Liver (tissue), 9 donors: Measurements from ENCODE around the gene EVC. TPM values are rescaled to one million over a fixed set of nuclear protein-coding genes. Genes with fewer than 3 reads are reported as not detected.

Experiments used
- DNase-seq: peaks from one replicate; pipeline ENCODE4 v3.0.0-alpha.2; 2017; ENCODE audit warnings: low spot score
- H3K27ac ChIP-seq, 2 donors: one replicate each; pipeline ENCODE4 v1.7.0; 2013; ENCODE audit warnings: inconsistent platforms in 2 of 2, low read length in 2 of 2, control low read depth in 1 of 2, low read depth in 1 of 2, mild to moderate bottlenecking in 1 of 2
- H3K27me3 ChIP-seq, 4 donors: one replicate each; pipeline versions ENCODE4 v1.6.1 to v1.7.0; 2013; ENCODE audit warnings: low read length in 3 of 4, inconsistent platforms in 1 of 4, mild to moderate bottlenecking in 1 of 4, moderate library complexity in 1 of 4; ENCODE audit not compliant: control insufficient read depth in 4 of 4, insufficient read depth in 4 of 4
- H3K36me3 ChIP-seq, 4 donors: one replicate each; pipeline versions ENCODE4 v1.6.1 to v1.7.0; 2013; ENCODE audit warnings: low read length in 3 of 4, mild to moderate bottlenecking in 3 of 4, low read depth in 1 of 4, moderate library complexity in 1 of 4; ENCODE audit not compliant: control insufficient read depth in 4 of 4, insufficient read depth in 3 of 4
- H3K4me1 ChIP-seq, 4 donors: one replicate each; pipeline versions ENCODE4 v1.6.1 to v1.7.0; 2013; ENCODE audit warnings: low read length in 3 of 4, mild to moderate bottlenecking in 3 of 4, moderate library complexity in 1 of 4; ENCODE audit not compliant: control insufficient read depth in 4 of 4, insufficient read depth in 4 of 4
- H3K4me3 ChIP-seq, 3 donors: one replicate each; pipeline versions ENCODE4 v1.6.1 to v1.7.0; 2013; ENCODE audit warnings: low read length in 3 of 3, control low read depth in 1 of 3, low read depth in 1 of 3, mild to moderate bottlenecking in 1 of 3
- H3K9ac ChIP-seq, 2 donors: one replicate each; pipeline ENCODE4 v1.7.0; 2013; ENCODE audit warnings: low read length in 2 of 2, mild to moderate bottlenecking in 2 of 2, moderate library complexity in 2 of 2, control low read depth in 1 of 2, low read depth in 1 of 2
- H3K9me3 ChIP-seq, 4 donors: one replicate each; pipeline versions ENCODE4 v1.6.1 to v1.7.0; 2013; ENCODE audit warnings: low read length in 3 of 4; ENCODE audit not compliant: control insufficient read depth in 4 of 4
- ATF3 ChIP-seq: IDR thresholded peaks from 2 replicates; pipeline ENCODE4 v1.6.1; 2016; ENCODE audit warnings: antibody characterized with exemption
- EGR1 ChIP-seq, 2 donors: IDR thresholded peaks; 2 replicates each; pipeline ENCODE4 v1.6.1; 2016 to 2018; ENCODE audit warnings: antibody characterized with exemption in 2 of 2, low read depth in 2 of 2
- FOXA1 ChIP-seq: IDR thresholded peaks from 2 replicates; pipeline ENCODE4 v1.6.1; 2016; ENCODE audit warnings: antibody characterized with exemption
- FOXA2 ChIP-seq: IDR thresholded peaks from 2 replicates; pipeline ENCODE4 v1.6.1; 2016; ENCODE audit warnings: antibody characterized with exemption
- GABPA ChIP-seq, 2 donors: IDR thresholded peaks in 1 of 2; conservative IDR thresholded peaks in 1 of 2; 2 replicates each; pipeline ENCODE4 v1.6.1; 2016; ENCODE audit warnings: antibody characterized with exemption in 2 of 2, mild to moderate bottlenecking in 1 of 2, moderate library complexity in 1 of 2
- HNF4A ChIP-seq, 2 donors: conservative IDR thresholded peaks; 2 replicates each; pipeline ENCODE4 v1.6.1; 2016; ENCODE audit warnings: antibody characterized with exemption in 2 of 2, mild to moderate bottlenecking in 2 of 2
- RAD21 ChIP-seq, 2 donors: IDR thresholded peaks; 2 replicates each; pipeline ENCODE4 v1.6.1; 2016; ENCODE audit warnings: antibody characterized with exemption in 2 of 2, mild to moderate bottlenecking in 2 of 2
- REST ChIP-seq: IDR thresholded peaks from 2 replicates; pipeline ENCODE4 v1.6.1; 2016; ENCODE audit warnings: antibody characterized with exemption, mild to moderate bottlenecking
- TAF1 ChIP-seq: conservative IDR thresholded peaks from 2 replicates; pipeline ENCODE4 v1.6.1; 2016; ENCODE audit warnings: antibody characterized with exemption, mild to moderate bottlenecking
- WGBS: extraction: QIAGEN DNeasy Blood & Tissue Kit; methylation state at CpG from one replicate; pipeline ENCODE4 v1.1.7; 2013; 5-methylcytosine and 5-hydroxymethylcytosine counted together
- polyA plus RNA-seq, 2 donors: library from polyadenylated mRNA; stranded (reverse) in 1 of 2; unstranded in 1 of 2; fragments of 200-250 nt in 1 of 2; fragments of >200 nt in 1 of 2; fragmentation: Nextera tagmentation in 1 of 2; extraction: Ambion mirVana in 1 of 2; gene quantifications; one replicate each; pipeline versions ENCODE4 v1.2.1 to v1.2.3, GENCODE V29; 2013 to 2015
- total RNA-seq, 2 donors: library from RNA; depleted of rRNA; stranded (reverse); fragments of >200 nt; gene quantifications; one replicate each; pipeline ENCODE4 v1.2.3, GENCODE V29; 2014
- TF ChIP-seq, protein P1 (sequence below): fragments of 150-350 bp; IDR thresholded peaks from 2 replicates; pipeline ENCODE4 v1.5.1; 2017; ENCODE audit warnings: improper control_type of control experiment, low read depth, low read length; ENCODE audit not compliant: missing input control
- TF ChIP-seq, protein P2 (sequence below): IDR thresholded peaks from 2 replicates; pipeline ENCODE4 v1.6.1; 2016; ENCODE audit warnings: antibody characterized with exemption
- TF ChIP-seq, protein P3 (sequence below): IDR thresholded peaks from 2 replicates; pipeline ENCODE4 v1.6.1; 2016; ENCODE audit warnings: antibody characterized with exemption
- donor health status: healthy.
- donor health status: healthy.
- donor health status: healthy.
- donor health status: healthy.
- donor health status: healthy.

EVC gene
- total and polyA plus RNA-seq, 4 donors = 0.76 to 10.9 (median 3.2) TPM

DNA sequence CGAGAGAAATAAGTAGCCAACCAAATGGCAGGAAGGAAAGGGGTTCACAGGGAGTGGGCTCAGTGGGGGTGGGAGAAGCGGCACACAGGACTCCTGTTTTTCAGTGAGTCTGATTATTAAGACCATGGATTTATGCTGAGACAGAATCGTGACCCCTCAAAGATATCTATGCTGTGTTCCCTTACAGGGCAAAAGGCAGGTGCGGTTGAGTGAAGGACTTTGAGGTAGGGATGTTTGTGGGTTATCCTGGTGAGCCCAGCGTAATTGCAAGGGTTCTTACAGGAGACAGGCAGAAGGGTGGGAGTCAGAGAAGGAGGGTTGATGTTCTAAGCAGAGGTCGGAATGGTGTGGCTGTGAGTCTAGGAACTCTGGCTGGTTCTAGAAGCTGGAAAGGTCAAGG is 73.0 kb downstream of the EVC start:
- WGBS = 90% methylated on average over 6 of the region's 6 CpGs
- no peak for TF ChIP-seq FOXA1
- TF ChIP-seq ATF3 = no peak
- TF ChIP-seq GABPA (IDR thresholded peaks at IDR 0.05 in 1 of 2, conservative IDR thresholded peaks at IDR 0.05 in 1 of 2) = no peak
- TF ChIP-seq HNF4A (conservative IDR thresholded peaks at IDR 0.05) = no peak
- TF ChIP-seq EGR1 (IDR thresholded peaks at IDR 0.05; ENCODE audit: low read depth in 2 of 2) = no peak
- no peak for TF ChIP-seq REST
- TF ChIP-seq, protein P1, sequence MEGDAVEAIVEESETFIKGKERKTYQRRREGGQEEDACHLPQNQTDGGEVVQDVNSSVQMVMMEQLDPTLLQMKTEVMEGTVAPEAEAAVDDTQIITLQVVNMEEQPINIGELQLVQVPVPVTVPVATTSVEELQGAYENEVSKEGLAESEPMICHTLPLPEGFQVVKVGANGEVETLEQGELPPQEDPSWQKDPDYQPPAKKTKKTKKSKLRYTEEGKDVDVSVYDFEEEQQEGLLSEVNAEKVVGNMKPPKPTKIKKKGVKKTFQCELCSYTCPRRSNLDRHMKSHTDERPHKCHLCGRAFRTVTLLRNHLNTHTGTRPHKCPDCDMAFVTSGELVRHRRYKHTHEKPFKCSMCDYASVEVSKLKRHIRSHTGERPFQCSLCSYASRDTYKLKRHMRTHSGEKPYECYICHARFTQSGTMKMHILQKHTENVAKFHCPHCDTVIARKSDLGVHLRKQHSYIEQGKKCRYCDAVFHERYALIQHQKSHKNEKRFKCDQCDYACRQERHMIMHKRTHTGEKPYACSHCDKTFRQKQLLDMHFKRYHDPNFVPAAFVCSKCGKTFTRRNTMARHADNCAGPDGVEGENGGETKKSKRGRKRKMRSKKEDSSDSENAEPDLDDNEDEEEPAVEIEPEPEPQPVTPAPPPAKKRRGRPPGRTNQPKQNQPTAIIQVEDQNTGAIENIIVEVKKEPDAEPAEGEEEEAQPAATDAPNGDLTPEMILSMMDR = no peak
- no peak for TF ChIP-seq FOXA2
- DNase-seq = no peak

DNA sequence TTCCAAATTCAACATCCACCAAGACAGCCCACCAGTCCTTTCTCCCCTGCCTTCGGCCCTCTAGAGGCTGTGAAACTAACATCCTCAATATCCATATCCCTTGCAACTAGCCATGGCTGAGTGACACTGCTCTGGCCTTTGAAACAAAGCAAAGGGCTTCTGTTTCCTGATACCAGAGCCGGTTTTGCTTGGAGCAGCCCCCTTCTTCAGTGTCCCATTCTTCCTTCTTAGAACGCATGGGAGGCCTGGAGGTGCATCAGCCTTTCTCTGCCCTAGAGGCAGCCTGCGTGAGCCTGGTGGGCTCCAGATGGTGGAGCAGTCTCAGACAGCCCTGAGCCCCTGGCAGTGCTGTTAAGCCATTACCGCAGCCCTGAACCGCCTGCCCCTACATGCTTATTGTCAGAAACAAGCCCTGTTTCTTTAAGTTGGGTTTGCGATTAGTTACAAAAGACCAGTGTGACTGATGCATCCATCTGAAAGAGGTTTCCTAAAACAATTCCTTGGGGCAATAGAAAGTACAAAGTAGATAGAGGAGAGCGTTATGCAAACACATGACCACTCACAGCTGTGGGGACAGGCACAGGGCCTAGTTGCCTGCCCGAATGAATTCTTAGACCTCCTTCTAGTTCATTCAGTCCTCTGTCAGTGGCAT is 74.1 kb downstream of the EVC start:
- no peak for TF ChIP-seq TAF1
- Histone ChIP-seq H3K4me1 (no peaks in the 10 kb centered on the region), H3K9ac (no peak overlapping the region), H3K4me3 (no peak overlapping the region), H3K9me3 (no peaks in the 10 kb centered on the region), H3K27me3 (no peaks in the 10 kb centered on the region), H3K36me3 (peaks cover 0 to 11% (median 2%) of the 10 kb centered on the region in 4 donors), H3K27ac (no peak overlapping the region)
- DNase-seq = no peak
- 90% methylated on average over 9 of the region's 9 CpGs for WGBS

More for the DNA sequence above, 73.0 kb downstream of the EVC start:
- H3K27ac ChIP-seq = no peak overlapping the region
- no peaks in the 10 kb centered on the region for H3K4me1 ChIP-seq
- no peak overlapping the region for H3K9ac ChIP-seq
- no peaks in the 10 kb centered on the region for H3K27me3 ChIP-seq
- H3K36me3 ChIP-seq = peaks cover 0 to 11% (median 2%) of the 10 kb centered on the region in 4 donors
- no peaks in the 10 kb centered on the region for H3K9me3 ChIP-seq
- H3K4me3 ChIP-seq = no peak overlapping the region

DNA sequence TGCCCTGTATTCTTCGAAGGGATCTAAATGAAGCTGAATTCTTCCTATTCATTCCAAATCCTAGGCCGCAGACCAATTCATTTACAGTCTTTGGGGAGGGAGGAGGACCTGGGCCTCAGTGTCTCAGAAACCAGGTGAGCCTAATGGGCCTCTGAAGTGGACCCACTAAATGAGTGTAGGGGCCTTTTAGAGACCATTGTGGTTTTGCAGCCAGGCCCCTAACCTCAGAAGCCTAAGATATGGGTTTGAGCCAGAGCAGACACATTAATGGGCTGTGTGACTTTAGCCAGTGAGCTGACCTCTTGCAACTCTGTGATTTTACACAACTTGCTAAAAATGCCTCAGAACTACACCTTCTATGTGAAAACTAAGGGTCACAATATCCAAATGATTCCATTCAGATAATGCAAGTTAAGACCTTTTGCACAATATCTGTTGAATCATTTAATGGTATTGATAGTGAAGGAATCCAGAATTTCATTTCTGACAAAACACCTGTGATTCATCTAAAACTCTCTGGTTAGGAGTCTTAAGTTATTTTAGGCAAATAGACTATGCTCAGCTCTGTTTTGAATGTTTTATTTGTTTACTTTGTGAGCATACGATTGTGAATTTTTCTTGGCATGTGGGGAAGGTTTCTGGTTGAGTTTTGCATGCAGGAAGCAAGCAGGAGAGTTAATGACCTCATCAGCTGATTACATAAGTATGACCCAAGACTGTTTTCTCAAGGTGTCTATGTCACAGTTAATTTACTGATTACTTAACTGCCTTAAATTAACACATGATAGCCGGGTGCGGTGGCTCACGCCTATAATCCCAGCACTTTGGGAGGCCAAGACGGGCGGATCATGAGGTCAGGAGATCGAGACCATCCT is 75.0 kb downstream of the EVC start:
- H3K9me3 ChIP-seq = no peaks in the 10 kb centered on the region
- H3K4me1 ChIP-seq = no peaks in the 10 kb centered on the region
- no peak overlapping the region for H3K9ac ChIP-seq
- no peaks in the 10 kb centered on the region for H3K27me3 ChIP-seq
- WGBS = 76% methylated on average over 9 of the region's 9 CpGs
- TF ChIP-seq HNF4A (conservative IDR thresholded peaks at IDR 0.05) (no peak), TAF1 (no peak), GABPA (IDR thresholded peaks at IDR 0.05 in 1 of 2, conservative IDR thresholded peaks at IDR 0.05 in 1 of 2) (no peak), EGR1 (IDR thresholded peaks at IDR 0.05; ENCODE audit: low read depth in 2 of 2) (no peak), RAD21 (IDR thresholded peaks at IDR 0.05) (no peak)
- TF ChIP-seq, protein P2, sequence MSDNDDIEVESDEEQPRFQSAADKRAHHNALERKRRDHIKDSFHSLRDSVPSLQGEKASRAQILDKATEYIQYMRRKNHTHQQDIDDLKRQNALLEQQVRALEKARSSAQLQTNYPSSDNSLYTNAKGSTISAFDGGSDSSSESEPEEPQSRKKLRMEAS = no peak
- TF ChIP-seq, protein P3, sequence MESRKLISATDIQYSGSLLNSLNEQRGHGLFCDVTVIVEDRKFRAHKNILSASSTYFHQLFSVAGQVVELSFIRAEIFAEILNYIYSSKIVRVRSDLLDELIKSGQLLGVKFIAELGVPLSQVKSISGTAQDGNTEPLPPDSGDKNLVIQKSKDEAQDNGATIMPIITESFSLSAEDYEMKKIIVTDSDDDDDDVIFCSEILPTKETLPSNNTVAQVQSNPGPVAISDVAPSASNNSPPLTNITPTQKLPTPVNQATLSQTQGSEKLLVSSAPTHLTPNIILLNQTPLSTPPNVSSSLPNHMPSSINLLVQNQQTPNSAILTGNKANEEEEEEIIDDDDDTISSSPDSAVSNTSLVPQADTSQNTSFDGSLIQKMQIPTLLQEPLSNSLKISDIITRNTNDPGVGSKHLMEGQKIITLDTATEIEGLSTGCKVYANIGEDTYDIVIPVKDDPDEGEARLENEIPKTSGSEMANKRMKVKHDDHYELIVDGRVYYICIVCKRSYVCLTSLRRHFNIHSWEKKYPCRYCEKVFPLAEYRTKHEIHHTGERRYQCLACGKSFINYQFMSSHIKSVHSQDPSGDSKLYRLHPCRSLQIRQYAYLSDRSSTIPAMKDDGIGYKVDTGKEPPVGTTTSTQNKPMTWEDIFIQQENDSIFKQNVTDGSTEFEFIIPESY = no peak
- H3K4me3 ChIP-seq = no peak overlapping the region
- H3K36me3 ChIP-seq = peaks cover 0 to 11% (median 2%) of the 10 kb centered on the region in 4 donors
- no peak for DNase-seq
- H3K27ac ChIP-seq = no peak overlapping the region
